Coronary artery (tissue), 2 donors: Measurements from ENCODE around the gene ABHD14A.

ENCODE experiments used
- DNase-seq: peaks from one replicate; pipeline ENCODE4 v3.0.0-alpha.2; 2017; ENCODE audit warnings: low spot score
- H3K27ac ChIP-seq, 2 donors: fragments of 200-600 bp; sonication (generic); one replicate each; pipeline ENCODE4 v1.5.1; 2016 to 2019
- H3K4me3 ChIP-seq: fragments of 200-600 bp; sonication (generic); 2 replicates; pipeline ENCODE4 v1.5.1; 2016; ENCODE audit warnings: mild to moderate bottlenecking, moderate library complexity
- CTCF ChIP-seq: fragments of 200-600 bp; sonication (generic); IDR thresholded peaks from one replicate; pipeline ENCODE4 v1.5.1; 2019; ENCODE audit warnings: antibody characterized with exemption

Gene ABHD14A

GRCh38 chr3:52023860-52024764 is 49.2 kb downstream of the ABHD14A start:
- H3K4me3 ChIP-seq: peak overlapping the region; percentile 44
- no peak for TF ChIP-seq CTCF
- DNase-seq: no peak
- H3K27ac ChIP-seq: peak overlapping the region; percentile 89 to 99

- H3K27ac ChIP-seq: peak overlapping the region in 1 of 2 donors; percentile 99
- no peak for DNase-seq
- H3K4me3 ChIP-seq: no peak overlapping the region
- TF ChIP-seq CTCF: no peak
Measured at GRCh38 chr3:52024765-52025452, 50.0 kb downstream of the ABHD14A start.

GRCh38 chr3:52025453-52025852 is 50.6 kb downstream of the ABHD14A start:
- DNase-seq: no peak
- TF ChIP-seq CTCF: no peak
- H3K27ac ChIP-seq: peak overlapping the region in 1 of 2 donors; percentile 37
- H3K4me3 ChIP-seq: no peak overlapping the region

- TF ChIP-seq CTCF: no peak
- Histone ChIP-seq H3K4me3 (no peak overlapping the region), H3K27ac (peak overlapping the region in 1 of 2 donors; percentile 37)
- no peak for DNase-seq
Measured at GRCh38 chr3:52026041-52026440, 51.2 kb downstream of the ABHD14A start.

- Histone ChIP-seq H3K4me3 (no peak overlapping the region), H3K27ac (peak overlapping the region in 1 of 2 donors; percentile 28)
- TF ChIP-seq CTCF: no peak
- DNase-seq: no peak
Measured at GRCh38 chr3:52028572-52028971, 53.7 kb downstream of the ABHD14A start.

GRCh38 chr3:52029053-52029452 is 54.2 kb downstream of the ABHD14A start:
- DNase-seq: no peak
- no peak for TF ChIP-seq CTCF
- Histone ChIP-seq H3K27ac (peak overlapping the region in 1 of 2 donors; percentile 28), H3K4me3 (no peak overlapping the region)
